ENCODE data around the gene PEX13. TPM values are rescaled to one million over a fixed set of nuclear protein-coding genes. Genes with fewer than 3 reads are reported as not detected.

The PEX13 gene
- total and polyA plus RNA-seq, 5 experiments from 2014 or later, result 7.6 to 27.4 (median 11.1) TPM

GRCh38 chr2:61100801-61101200 is 83.3 kb downstream of the PEX13 start:
- no peaks in the 10 kb centered on the region for H3K36me3 Mint-ChIP-seq
- H3K4me3 Mint-ChIP-seq, result no peak overlapping the region
- H3K27ac Mint-ChIP-seq, result no peak overlapping the region
- no peaks in the 10 kb centered on the region for H3K9me3 Mint-ChIP-seq
- H3K4me1 Mint-ChIP-seq, result peaks cover 0 to 5% (median 0%) of the 10 kb centered on the region in 4 donors
- ATAC-seq (no peak), DNase-seq (no peak)
- POLR2A ChIA-PET, result interaction anchor here (0.6 kb wide), 1 partner anchor 651 kb away, joined by 5 read pairs; no protein-coding TSS in a partner anchor
- H3K27me3 Mint-ChIP-seq, result peaks cover 0 to 4% (median 0%) of the 10 kb centered on the region in 5 donors

Other genes with a start within 250 kb of the PEX13 start
- 10 to 100 TPM; 27.1 to 28.8 TPM for gene REL, start 136.1 kb upstream of the PEX13 start, total RNA-seq
- 10 to 100 TPM; 12.5 to 20.0 (median 13.7) TPM for gene REL, start 136.1 kb upstream of the PEX13 start, polyA plus RNA-seq
- gene PUS10, start 535 bp downstream of the PEX13 start, total RNA-seq, result 10 to 100 TPM in 1 of 2 experiments, 1 to 10 TPM in 1; 9.2 to 11.6 TPM
- gene PUS10, start 535 bp downstream of the PEX13 start, polyA plus RNA-seq, result 1 to 10 TPM; 4.1 to 4.4 (median 4.4) TPM
- 1 to 10 TPM; 1.9 to 3.3 TPM for gene SANBR, start 48.2 kb downstream of the PEX13 start, total RNA-seq
- under 1 TPM; 0.25 to 0.96 (median 0.64) TPM for gene SANBR, start 48.2 kb downstream of the PEX13 start, polyA plus RNA-seq
- 10 to 100 TPM; 21.3 to 25.7 TPM for gene C2orf74, start 144.5 kb downstream of the PEX13 start, total RNA-seq
- 10 to 100 TPM; 45.5 to 62.1 (median 56.9) TPM for gene C2orf74, start 144.5 kb downstream of the PEX13 start, polyA plus RNA-seq

Measured in naive thymus-derived CD8-positive, alpha-beta T cell (primary cell).